ENCODE results near the gene MPO.

GRCh38 chr17:58307468-58308172 is 26.9 kb upstream of the MPO start:
- TF ChIP-seq EZH2 (IDR thresholded peaks at IDR 0.05; ENCODE audit: borderline replicate concordance, low read depth, low read length, severe bottlenecking) (no peak), CTCF (IDR thresholded peaks at IDR 0.05; ENCODE audit: extremely low read depth in 1 of 2, insufficient read depth in 1 of 2, low read depth in 1 of 2, low read length in 2 of 2) (no peak), POLR2A (IDR thresholded peaks at IDR 0.05; ENCODE audit: low read depth, low read length) (no peak)

Data from endothelial cell of umbilical vein (primary cell).